HG03025 (cell line): ENCODE results near the gene CD247.

Experiments
- ATAC-seq: cut with Tn5 transposase; IDR thresholded peaks from one replicate; pipeline ENCODE4 v1.9.1; 2021; ENCODE audit warnings: mild to moderate bottlenecking, moderate library complexity; ENCODE audit not compliant: unreplicated experiment, low FRiP score

The CD247 gene

GRCh38 chr1:167420510-167420909, 97.8 kb downstream of the CD247 start:
- ATAC-seq: no peak

DNA sequence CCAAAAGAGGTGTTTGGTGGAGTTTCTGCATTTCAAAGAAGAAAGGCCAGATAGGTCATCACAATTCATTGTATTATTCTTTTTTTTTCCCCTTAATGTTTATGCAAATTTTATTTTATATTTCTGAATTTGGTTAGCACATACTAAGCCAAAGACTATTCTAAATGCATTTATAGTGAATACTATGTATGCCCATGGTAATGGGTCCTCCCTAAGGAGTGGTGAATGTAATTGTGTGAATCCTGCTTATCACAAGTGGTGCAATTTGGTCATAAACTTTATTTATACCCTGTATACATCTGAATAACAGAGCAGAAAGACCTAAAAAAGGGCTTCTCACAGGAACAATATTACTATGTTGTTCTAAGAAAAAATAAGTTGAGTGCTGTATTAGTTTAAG, 99.1 kb downstream of the CD247 start:
- ATAC-seq: no peak

DNA sequence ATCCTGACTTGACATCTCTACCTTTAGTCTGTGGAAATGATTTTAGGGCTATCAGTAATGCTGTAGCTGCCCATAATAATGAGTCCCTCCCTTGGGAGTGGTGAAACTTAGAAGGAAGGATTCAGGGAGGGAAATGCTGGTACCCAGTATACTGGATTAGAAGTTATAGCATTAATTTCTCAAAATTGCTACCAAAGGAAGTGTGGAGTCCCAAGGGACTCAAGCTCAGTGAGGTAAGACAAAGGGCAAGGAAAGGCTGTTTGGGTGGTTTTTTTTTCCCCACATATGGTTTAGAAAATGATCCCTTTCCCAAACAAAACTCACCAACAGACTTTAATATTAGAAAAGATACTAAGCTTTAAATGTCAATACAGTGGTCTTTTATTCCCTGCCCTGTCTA, 99.9 kb downstream of the CD247 start:
- ATAC-seq: no peak

DNA sequence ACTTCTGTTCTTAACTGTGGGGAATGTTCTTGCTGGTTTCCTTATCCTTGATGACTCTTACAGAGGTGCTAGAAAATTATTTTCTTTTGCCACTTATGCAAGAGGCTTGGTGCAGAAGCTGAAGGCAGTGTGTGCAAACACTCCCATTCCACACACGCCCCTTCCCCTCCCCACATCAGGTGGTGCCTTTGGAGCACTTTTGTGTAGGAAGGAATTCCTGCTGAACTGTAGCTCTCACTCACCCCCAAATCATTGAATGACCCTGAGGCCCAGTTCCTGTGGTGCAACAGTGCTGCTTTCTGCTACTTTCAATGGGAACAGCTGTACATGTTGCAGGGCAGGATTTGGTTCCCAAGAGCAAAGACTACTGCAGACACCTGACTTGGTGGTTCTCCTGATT, 101.8 kb downstream of the CD247 start:
- no peak for ATAC-seq

GRCh38 chr1:167413328-167413727, 105.0 kb downstream of the CD247 start:
- no peak for ATAC-seq

GRCh38 chr1:167412920-167413319, 105.4 kb downstream of the CD247 start:
- no peak for ATAC-seq

GRCh38 chr1:167412072-167412471, 106.3 kb downstream of the CD247 start:
- no peak for ATAC-seq

GRCh38 chr1:167409183-167409582, 109.1 kb downstream of the CD247 start:
- no peak for ATAC-seq

GRCh38 chr1:167408355-167408754, 110.0 kb downstream of the CD247 start:
- ATAC-seq: no peak

DNA sequence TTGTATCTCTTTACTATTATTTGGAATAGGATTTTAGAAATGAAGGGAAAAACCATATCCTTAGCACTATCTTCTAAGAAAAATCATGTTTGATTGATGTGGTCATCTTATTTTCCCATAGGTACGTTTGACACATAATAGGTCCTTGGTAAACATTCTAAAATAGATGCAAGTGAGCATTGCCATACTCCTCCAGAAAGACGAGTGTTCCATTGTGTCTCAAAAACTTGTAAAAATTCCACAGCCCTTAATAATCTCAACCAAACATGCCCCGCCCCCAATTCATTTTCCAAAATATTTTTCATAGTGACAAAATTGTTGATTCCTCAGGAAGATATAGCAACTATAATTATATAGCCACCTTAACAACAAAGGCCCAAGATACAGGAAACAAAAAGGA, 113.4 kb downstream of the CD247 start:
- ATAC-seq: no peak

GRCh38 chr1:167404161-167404888, 114.0 kb downstream of the CD247 start:
- no peak for ATAC-seq

DNA sequence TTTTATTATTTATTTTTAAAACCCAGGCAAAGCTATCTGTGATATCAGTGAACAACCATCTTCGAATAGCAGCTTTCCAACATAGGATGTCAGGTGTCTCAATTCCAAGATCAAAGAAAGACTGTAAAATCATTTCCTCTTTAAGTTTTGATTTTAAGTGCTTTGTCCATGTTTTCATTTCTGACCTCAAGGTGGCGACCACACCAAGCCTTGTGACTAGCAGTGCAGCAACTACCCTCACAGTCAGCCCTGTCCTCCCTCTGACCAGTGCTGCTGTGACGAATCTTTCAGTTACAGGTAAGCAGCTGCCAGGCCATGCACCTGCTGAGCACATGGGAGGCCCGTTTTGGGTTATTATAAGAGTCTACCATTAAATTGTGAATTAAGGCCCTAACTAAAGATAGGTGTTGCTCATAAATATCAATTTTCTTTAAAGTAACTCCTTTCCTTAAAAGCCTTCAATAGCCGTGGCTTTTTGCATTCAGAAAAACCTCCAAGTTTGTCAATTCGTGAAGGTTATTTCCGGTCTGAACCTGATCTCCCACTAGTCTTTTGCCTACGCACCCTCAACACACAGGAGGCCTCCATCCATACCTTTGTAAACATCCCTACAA, 117.0 kb downstream of the CD247 start:
- ATAC-seq: no peak

DNA sequence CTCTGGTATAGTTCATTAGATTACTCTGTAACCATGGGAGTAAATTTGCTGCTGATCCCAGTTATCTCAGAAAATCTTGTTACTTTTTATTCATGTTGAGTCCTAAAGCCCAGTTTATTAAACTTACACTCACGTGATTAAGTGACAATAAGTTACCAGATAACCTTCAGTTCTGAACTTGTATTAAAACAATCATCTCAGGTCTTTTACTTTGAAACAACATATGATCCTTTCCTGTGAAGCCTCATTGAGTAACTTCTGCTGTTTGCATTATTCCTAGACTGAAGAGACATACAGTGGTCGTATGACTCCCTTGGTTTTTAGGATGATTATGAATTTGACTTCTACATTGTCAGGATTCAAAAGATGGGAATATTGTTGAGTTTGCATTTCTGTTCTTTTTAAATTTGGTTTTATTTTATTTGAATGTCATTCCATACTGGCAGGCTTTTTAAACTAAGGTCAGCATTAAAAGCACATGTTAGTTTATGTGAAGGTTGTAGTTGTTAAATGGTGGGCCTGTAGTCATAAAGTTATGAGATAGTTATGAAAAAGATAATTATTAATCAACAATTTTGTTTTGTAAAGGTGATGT, 117.9 kb downstream of the CD247 start:
- ATAC-seq: no peak

- no peak for ATAC-seq
Measured at GRCh38 chr1:167392200-167392696, 126.1 kb downstream of the CD247 start.

- no peak for ATAC-seq
Measured at GRCh38 chr1:167388976-167389375, 129.4 kb downstream of the CD247 start.

DNA sequence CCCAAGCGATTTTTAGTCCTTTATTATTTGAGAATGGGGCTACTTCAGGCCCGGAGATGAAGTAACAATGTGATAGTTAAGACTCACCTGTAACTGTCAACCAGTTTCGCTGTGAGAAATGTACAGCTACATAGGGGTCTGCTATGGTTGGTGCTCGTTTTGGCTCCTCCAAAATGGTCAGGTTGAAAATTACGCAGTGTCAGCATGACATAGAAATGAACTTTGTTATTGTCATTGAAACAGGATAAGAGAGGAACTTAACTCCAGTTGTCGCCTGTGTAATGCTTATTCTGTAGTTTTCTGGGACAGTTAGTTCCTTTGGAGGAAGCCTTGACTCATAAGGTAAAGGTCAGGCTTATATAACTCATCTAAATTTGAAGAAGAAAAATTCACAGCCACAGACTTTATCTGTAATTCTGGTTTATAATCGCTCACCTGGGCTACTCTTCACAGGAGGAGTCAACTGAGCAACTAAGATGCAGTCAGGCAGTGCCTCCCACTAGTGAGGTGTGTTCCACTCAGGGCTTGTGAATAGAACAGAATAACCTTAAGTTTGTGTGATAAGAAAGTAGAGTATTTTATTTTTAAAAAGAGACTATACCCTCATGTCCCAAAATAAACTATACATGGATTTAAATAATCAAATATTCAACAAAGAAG, 130.9 kb downstream of the CD247 start:
- ATAC-seq: no peak
